ENCODE data around the gene EFR3B. TPM values are rescaled to one million over a fixed set of nuclear protein-coding genes. Genes with fewer than 3 reads are reported as not detected.

Gene EFR3B
- total and polyA plus RNA-seq, 10 of the 15 experiments (the other 5 are each of a cell fraction or from before 2014, with no cell fraction given) = 0.12 to 3.9 (median 1.8) TPM

GRCh38 chr2:25090801-25091200, 48.9 kb downstream of the EFR3B start:
- Histone ChIP-seq H4K20me1 (ENCODE audit: control insufficient read depth, insufficient read depth) (no peaks in the 10 kb centered on the region), H3K36me3 (ENCODE audit: control insufficient read depth in 2 of 2, insufficient read depth in 2 of 2, low read length in 1 of 2) (no peaks in the 10 kb centered on the region), H3K4me1 (ENCODE audit: control insufficient read depth, insufficient read depth, low read length) (no peaks in the 10 kb centered on the region), H3K4me2 (ENCODE audit: control insufficient read depth, insufficient read depth) (no peak overlapping the region), H2AFZ (ENCODE audit: control insufficient read depth, low read depth, low read length) (no peak overlapping the region), H3K9me3 (replicated peaks; ENCODE audit: control insufficient read depth, insufficient read depth, low read length) (no peaks in the 10 kb centered on the region), H3K79me2 (ENCODE audit: control insufficient read depth, insufficient read depth, low read length) (no peaks in the 10 kb centered on the region), H3K9ac (ENCODE audit: control insufficient read depth, insufficient read depth, low read length) (no peak overlapping the region), H3K27me3 (replicated peaks in 1 of 2; ENCODE audit: control insufficient read depth in 2 of 2, insufficient read depth in 2 of 2, low read length in 1 of 2) (no peaks in the 10 kb centered on the region; a peak in 1 of 4 replicates), H3K4me3 (no peak overlapping the region), H3K27ac (ENCODE audit: control insufficient read depth, insufficient read depth) (no peak overlapping the region)
- DNase-seq (ENCODE audit: low read depth, low spot score) (no peak), FAIRE-seq (no peak), ATAC-seq (no peak)
- ChIA-PET RAD21 (ENCODE audit: unreplicated experiment) (no interaction called here), SMC1A (ENCODE audit: uncharacterized antibody, unreplicated experiment) (interaction anchor here (0.9 kb wide), 1 partner anchor 10 kb away, joined by 3 read pairs; no protein-coding TSS in a partner anchor), POLR2A (no interaction called here), CTCF (no interaction called here)
- in situ Hi-C loops (cut with MboI) = no loop called here
- BruUV-seq (replicated peaks) = no TSS peak
- WGBS (ENCODE audit: insufficient coverage, insufficient replicate concordance, low lambda C conversion rate, missing lambda C conversion rate) = 53% methylated on average over 8 of the region's 8 CpGs
- intact Hi-C loops (cut with micrococcal nuclease; ENCODE audit: unreplicated experiment) = no loop called here
- TF ChIP-seq SMAD5 (IDR thresholded peaks at IDR 0.05; ENCODE audit: low read depth) (no peak), NKRF (conservative IDR thresholded peaks at IDR 0.05) (no peak), SUPT20H (IDR thresholded peaks at IDR 0.05; ENCODE audit: borderline replicate concordance, control insufficient read depth, low read depth, low read length) (no peak), BCLAF1 (IDR thresholded peaks at IDR 0.05) (no peak), RAD51 (IDR thresholded peaks at IDR 0.05) (no peak), POLR2AphosphoS5 (IDR thresholded peaks at IDR 0.05; ENCODE audit: low read length) (no peak)
